H1 (cell line): ENCODE results near the gene OPN1SW. TPM values are rescaled to one million over a fixed set of nuclear protein-coding genes. Genes with fewer than 3 reads are reported as not detected.

Experiments
- CHD2 ChIP-seq: IDR thresholded peaks from 2 replicates; pipeline ENCODE4 v1.6.1; 2012; ENCODE audit warnings: low read length, improper control_type of control experiment
- CREB1 ChIP-seq: IDR thresholded peaks from 2 replicates; pipeline ENCODE4 v1.6.1; 2012; ENCODE audit warnings: inconsistent platforms
- CTBP2 ChIP-seq: IDR thresholded peaks from 2 replicates; pipeline ENCODE4 v1.7.0; 2011; ENCODE audit warnings: borderline replicate concordance, mild to moderate bottlenecking, moderate library complexity, mixed read lengths, low read length; ENCODE audit not compliant: insufficient read depth, insufficient read length
- CTCF ChIP-seq, 3 experiments: IDR thresholded peaks; 1 replicate in 2 of 3; 2 replicates in 1 of 3; pipeline versions ENCODE4 v1.5.1 to v1.6.1; 2011; ENCODE audit warnings: low read length in 3 of 3, mild to moderate bottlenecking in 3 of 3, inconsistent platforms in 2 of 3, low read depth in 1 of 3, moderate library complexity in 1 of 3; ENCODE audit not compliant: insufficient read depth in 1 of 3; ENCODE audit errors: control extremely low read depth in 1 of 3
- SIX5 ChIP-seq: IDR thresholded peaks from 2 replicates; pipeline ENCODE4 v1.6.1; 2011; ENCODE audit warnings: mild to moderate bottlenecking, low read depth, low read length
- polyA plus RNA-seq, 7 experiments: library from polyadenylated mRNA; depleted of rRNA in 3 of 7; stranded (reverse) in 5 of 7; unstranded in 2 of 7; fragments of >200 nt in 5 of 7; fragments of 200-250 nt in 2 of 7; gene quantifications; 1 replicate in 5 of 7; 2 replicates in 1 of 7; 4 replicates in 1 of 7; pipeline versions ENCODE4 v1.2.1 to v1.2.3, GENCODE V29; 2011 to 2013; ENCODE audit warnings: missing spikeins in 2 of 7, mixed read lengths in 2 of 7
- total RNA-seq: library from RNA; stranded (reverse); fragmentation: NEBNext Ultra II Directional; extraction: Animal tissue kit (Norgen Biotek cat#: 25700); gene quantifications from 2 replicates; pipeline ENCODE4 v1.2.1, GENCODE V29; 2021

The OPN1SW gene
- total and polyA plus RNA-seq, 2 of the 8 experiments (the other 6 are each of a cell fraction or from before 2014, with no cell fraction given), result not detected

- TF ChIP-seq CHD2 (no peak), CTBP2 (no peak), CREB1 (no peak), CTCF (IDR thresholded peaks at IDR 0.05; ENCODE audit: control extremely low read depth in 1 of 3, insufficient read depth in 1 of 3, low read depth in 1 of 3, low read length in 3 of 3) (no peak), SIX5 (no peak)
These were observed 18.4 kb downstream of the OPN1SW start (continued) for GRCh38 chr7:128757203-128757602.
